ENCODE measurements around the gene PPP2R5B. TPM values are rescaled to one million over a fixed set of nuclear protein-coding genes. Genes with fewer than 3 reads are reported as not detected.
A peak's percentile ranks its signal among the peaks of the same experiment; 100 is the strongest.

PPP2R5B gene
- total and polyA plus RNA-seq, 9 donors = 8.0 to 16.2 (median 12.2) TPM

DNA sequence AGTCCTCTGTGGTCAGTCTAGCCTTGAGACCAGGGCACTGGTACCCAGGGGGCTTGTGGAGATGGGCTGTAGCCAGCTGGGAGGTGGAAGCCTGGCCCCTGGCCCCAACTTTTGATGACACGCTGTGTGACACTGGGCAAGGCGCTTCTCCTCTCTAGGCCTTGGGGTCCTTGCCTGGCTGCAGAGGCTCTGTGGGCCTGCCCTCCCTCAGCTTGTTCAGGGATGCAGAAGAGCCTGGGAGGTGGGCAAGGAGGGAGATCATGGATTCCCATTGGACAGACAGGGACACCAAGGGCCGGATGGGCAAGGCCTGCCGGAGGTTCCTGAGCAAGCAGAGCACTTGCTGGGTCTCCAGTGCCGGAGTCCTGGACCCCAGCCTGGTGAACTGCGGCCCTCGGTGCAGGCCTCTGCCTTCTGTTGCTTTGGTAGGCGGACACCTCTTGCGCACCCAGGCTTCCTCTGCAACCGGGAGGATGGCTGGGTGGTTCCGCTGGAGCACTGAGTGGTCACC lies 1.3 kb upstream of the PPP2R5B start:
- WGBS, 3 donors = 87 to 92% (median 88%) methylated on average over 9 to 11 of the region's 11 CpGs
- TF ChIP-seq, protein P1, sequence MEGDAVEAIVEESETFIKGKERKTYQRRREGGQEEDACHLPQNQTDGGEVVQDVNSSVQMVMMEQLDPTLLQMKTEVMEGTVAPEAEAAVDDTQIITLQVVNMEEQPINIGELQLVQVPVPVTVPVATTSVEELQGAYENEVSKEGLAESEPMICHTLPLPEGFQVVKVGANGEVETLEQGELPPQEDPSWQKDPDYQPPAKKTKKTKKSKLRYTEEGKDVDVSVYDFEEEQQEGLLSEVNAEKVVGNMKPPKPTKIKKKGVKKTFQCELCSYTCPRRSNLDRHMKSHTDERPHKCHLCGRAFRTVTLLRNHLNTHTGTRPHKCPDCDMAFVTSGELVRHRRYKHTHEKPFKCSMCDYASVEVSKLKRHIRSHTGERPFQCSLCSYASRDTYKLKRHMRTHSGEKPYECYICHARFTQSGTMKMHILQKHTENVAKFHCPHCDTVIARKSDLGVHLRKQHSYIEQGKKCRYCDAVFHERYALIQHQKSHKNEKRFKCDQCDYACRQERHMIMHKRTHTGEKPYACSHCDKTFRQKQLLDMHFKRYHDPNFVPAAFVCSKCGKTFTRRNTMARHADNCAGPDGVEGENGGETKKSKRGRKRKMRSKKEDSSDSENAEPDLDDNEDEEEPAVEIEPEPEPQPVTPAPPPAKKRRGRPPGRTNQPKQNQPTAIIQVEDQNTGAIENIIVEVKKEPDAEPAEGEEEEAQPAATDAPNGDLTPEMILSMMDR (IDR thresholded peaks at IDR 0.05) = no peak
- TF ChIP-seq POLR2A (IDR thresholded peaks at IDR 0.05) (no peak), EP300 (IDR thresholded peaks at IDR 0.05) (no peak)
- intact Hi-C loops (cut with DNase I) = no loop called here
- peak in 3 of 5 donors; percentile 40 to 52 (median 48) for DNase-seq
- no peaks in the 10 kb centered on the region for H3K27me3 ChIP-seq
- no peaks in the 10 kb centered on the region for H3K9me3 ChIP-seq
- H3K36me3 ChIP-seq = no peaks in the 10 kb centered on the region
- H3K4me1 ChIP-seq (ENCODE audit: insufficient read depth) = no peaks in the 10 kb centered on the region
- H3K27ac ChIP-seq = no peak overlapping the region
- H3K4me3 ChIP-seq = no peak overlapping the region

DNA sequence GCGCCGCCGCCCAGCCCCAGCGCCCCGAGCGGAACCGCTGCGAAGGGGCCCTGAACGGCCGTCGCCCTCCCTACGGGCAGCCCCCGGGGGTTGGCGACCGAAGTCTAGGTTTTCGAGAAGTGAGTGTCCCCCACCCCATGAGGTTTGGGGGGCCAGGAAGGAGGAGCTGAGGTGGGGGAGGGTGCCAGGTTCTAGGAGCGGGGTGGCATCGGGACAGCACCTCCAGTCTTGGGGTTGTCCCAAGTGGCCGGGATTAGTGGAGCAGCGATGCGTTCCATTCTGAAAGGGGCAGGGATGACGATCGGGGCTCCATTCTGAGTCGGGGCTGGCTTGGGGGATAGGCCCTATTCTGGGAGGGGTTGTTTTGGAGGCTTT lies 408 bp downstream of the PPP2R5B start:
- peak in 2 of 5 donors; percentile 55 to 62 for DNase-seq
- peak overlapping the region; percentile 98 for H3K4me3 ChIP-seq
- H3K27me3 ChIP-seq = no peaks in the 10 kb centered on the region
- TF ChIP-seq POLR2A (IDR thresholded peaks at IDR 0.05) (no peak), EP300 (IDR thresholded peaks at IDR 0.05) (no peak)
- TF ChIP-seq, protein P1 (IDR thresholded peaks at IDR 0.05) = no peak
- no peaks in the 10 kb centered on the region for H3K9me3 ChIP-seq
- 0 to 3% (median 0%) methylated on average over 15 to 24 of the region's 24 CpGs for WGBS, 3 donors
- H3K4me1 ChIP-seq (ENCODE audit: insufficient read depth) = no peaks in the 10 kb centered on the region
- H3K36me3 ChIP-seq = no peaks in the 10 kb centered on the region
- intact Hi-C loops (cut with DNase I) = loop anchor here in 1 of 4 donors (1.0 kb wide), 1 partner anchor 88 kb away; no protein-coding TSS in a partner anchor
- peak overlapping the region in 1 of 2 donors; percentile 11 for H3K27ac ChIP-seq

DNA sequence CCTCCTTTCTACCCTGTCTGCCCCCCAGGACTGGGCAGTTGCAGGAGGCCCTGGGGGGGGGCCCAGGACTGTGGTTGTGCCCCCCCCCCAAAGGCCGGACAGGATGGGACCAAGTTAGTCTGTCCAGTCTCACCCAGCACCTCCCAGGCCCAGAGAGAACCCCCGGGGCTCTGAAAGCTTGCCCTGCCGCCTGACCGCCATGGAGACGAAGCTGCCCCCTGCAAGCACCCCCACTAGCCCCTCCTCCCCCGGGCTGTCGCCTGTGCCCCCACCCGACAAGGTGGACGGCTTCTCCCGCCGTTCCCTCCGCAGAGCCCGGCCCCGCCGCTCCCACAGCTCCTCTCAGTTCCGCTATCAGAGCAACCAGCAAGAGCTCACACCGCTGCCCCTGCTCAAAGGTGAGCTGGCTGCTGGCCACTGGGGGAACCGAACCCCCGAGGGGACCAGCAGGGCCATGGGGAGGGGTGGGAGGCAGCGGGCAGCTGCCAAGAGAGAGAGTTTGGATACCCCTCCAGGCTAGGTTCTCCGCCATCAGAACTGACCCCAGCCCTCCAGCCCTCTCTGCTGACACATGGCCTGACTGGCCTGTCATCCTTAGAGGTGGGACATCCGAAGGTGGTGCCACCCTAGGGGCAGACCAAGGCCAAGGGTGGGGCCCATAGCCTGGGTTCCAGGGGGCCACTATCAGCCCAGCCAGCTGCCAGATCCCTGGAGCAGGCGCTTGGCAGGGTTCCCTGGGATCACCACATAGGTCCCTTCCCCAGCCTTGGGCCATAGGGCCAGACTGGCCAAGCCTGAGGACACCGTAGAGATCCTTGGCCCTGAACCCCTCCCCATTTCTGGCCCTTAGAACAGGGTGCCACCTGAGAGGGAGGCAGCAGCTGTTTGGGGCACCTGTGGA lies 1.3 kb downstream of the PPP2R5B start:
- H3K4me1 ChIP-seq (ENCODE audit: insufficient read depth) = no peaks in the 10 kb centered on the region
- TF ChIP-seq EP300 (IDR thresholded peaks at IDR 0.05) = no peak
- TF ChIP-seq POLR2A (IDR thresholded peaks at IDR 0.05) = no peak
- TF ChIP-seq, protein P1 (IDR thresholded peaks at IDR 0.05) = no peak
- 52 to 57% (median 52%) methylated on average over 23 to 24 of the region's 24 CpGs for WGBS, 3 donors
- intact Hi-C loops (cut with DNase I) = no loop called here
- H3K4me3 ChIP-seq = peak overlapping the region; percentile 98
- peak in 3 of 5 donors; percentile 52 to 55 (median 53) for DNase-seq
- no peak overlapping the region for H3K27ac ChIP-seq
- no peaks in the 10 kb centered on the region for H3K36me3 ChIP-seq
- H3K9me3 ChIP-seq = no peaks in the 10 kb centered on the region
- H3K27me3 ChIP-seq = no peaks in the 10 kb centered on the region

DNA sequence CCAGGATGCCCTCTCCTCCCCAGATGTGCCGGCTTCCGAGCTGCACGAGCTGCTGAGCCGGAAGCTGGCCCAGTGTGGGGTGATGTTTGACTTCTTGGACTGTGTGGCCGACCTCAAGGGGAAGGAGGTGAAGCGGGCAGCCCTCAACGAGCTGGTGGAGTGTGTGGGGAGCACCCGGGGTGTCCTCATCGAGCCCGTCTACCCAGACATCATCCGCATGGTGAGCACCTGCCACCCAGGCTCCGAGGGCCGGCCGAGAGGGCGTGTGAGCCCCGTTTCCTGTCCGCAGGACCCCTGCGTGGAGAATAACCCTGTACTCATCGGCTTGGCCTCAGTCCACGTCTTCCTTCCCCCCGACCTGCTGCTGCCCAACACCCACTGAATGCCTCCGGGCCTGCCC lies 2.2 kb downstream of the PPP2R5B start:
- Histone ChIP-seq H3K4me3 (no peak overlapping the region), H3K27me3 (no peaks in the 10 kb centered on the region), H3K4me1 (ENCODE audit: insufficient read depth) (no peaks in the 10 kb centered on the region), H3K36me3 (no peaks in the 10 kb centered on the region), H3K27ac (no peak overlapping the region), H3K9me3 (no peaks in the 10 kb centered on the region)
- TF ChIP-seq EP300 (IDR thresholded peaks at IDR 0.05) (no peak), POLR2A (IDR thresholded peaks at IDR 0.05) (no peak)
- TF ChIP-seq, protein P1 (IDR thresholded peaks at IDR 0.05) = no peak
- intact Hi-C loops (cut with DNase I) = no loop called here
- peak in 2 of 5 donors; percentile 35 to 43 for DNase-seq
- 84 to 87% (median 86%) methylated on average over 22 of the region's 22 CpGs for WGBS, 3 donors

All from ovary (tissue), 9 donors.